ENCODE results near the gene MAPK11. TPM values are rescaled to one million over a fixed set of nuclear protein-coding genes. Genes with fewer than 3 reads are reported as not detected.

Gene MAPK11
- polyA plus RNA-seq (2013, experiment 1 of 2; ENCODE audit: insufficient read length): 10.1 TPM
- 6.7 TPM for polyA plus RNA-seq (2013, experiment 2 of 2; ENCODE audit: insufficient read length)

GRCh38 chr22:50269970-50270665 is at the start of gene MAPK11:
MAPK11 (minus strand) TSS chr22:50270380; CDS start chr22:50270292, 88 bp downstream.
- peak; percentile 41 for DNase-seq

GRCh38 chr22:50319503-50319951 is 49.3 kb upstream of the MAPK11 start:
- no peak for DNase-seq

- no peak for DNase-seq
Observed at GRCh38 chr22:50318698-50319411, 48.7 kb upstream of the MAPK11 start.

DNA sequence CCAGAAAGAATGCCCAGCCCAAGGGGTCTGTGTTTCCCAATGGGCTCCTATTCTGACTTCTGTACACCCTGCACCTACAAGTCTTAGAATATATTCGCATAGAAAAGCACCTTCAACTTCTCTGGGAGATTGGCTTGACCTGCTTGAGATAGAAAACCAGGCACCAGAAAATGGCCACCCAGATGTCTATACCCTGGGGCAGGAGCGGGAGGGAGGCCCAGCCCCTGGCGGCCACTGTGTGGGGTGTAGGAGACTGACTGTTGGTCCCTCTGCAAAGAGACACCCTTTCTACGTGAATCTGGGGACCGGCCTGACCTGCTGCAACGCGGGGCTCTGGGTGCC is 48.1 kb upstream of the MAPK11 start:
- DNase-seq: no peak

DNA sequence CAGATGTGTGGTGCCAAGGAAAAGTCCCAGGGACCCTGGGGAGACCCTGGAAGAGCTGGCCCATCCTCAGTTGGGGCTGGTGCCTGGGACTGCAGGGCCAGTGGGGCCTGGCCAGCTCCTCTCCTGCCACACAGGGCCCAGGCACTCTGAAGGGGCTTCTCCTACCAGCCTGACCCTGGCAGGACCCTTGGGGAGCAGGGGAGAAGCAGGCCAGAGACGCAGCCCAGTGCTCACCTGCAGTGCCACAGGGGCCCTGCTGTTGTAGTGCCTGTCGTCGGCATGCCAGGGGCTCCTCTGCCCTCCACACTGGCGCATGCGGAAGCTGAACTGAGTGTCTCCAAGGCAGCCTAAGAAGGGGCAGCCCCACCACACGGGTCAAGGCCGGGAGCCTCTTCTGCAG is 47.5 kb upstream of the MAPK11 start:
- DNase-seq: no peak

GRCh38 chr22:50317178-50317577 is 47.0 kb upstream of the MAPK11 start:
- no peak for DNase-seq

GRCh38 chr22:50316114-50317065 is 46.2 kb upstream of the MAPK11 start:
- no peak for DNase-seq

GRCh38 chr22:50315289-50316113 is 45.3 kb upstream of the MAPK11 start:
- DNase-seq: no peak

DNA sequence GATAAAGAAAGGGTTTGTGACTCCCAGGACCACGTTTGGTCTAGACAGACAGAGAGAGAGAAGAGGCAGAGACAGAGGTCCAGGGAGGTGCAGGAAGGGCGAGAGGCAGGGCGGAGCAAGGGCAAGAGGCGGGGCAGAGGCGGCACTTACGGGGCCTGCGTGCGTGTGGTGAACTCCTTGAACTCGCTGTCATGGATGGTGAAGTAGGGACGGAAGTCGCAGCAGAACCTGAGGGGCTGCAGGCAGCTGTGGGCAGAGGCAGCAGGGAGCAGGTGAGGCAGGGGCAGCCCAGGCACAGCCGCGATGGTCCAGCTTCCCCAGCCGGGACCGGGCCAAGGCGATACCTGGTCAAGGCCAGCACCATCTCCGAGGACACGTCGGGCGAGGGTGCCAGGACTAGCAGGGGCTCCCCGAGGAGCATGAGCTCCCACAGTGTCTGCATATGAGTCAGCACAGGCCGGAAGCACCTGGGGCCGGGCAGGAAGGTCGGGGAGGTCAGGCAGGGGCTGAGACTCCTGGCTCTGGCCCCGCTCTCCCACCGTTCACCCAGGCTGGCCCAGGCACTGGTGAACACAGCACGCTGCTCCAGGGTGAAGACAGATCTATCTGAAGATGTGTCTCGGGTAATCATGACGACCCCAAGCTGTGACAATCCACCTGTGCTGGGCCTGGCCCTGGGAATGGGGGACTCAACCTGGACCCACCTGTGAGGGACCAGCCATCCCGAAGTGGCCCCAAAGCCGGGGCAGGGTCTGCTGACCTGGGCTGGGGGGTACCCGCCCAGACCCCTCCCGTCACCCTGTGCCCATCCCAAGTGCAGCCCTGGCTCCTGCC is 44.5 kb upstream of the MAPK11 start:
- DNase-seq: no peak

GRCh38 chr22:50314081-50314454 is 43.9 kb upstream of the MAPK11 start:
- no peak for DNase-seq

GRCh38 chr22:50313600-50313999 is 43.4 kb upstream of the MAPK11 start:
- DNase-seq: no peak

DNA sequence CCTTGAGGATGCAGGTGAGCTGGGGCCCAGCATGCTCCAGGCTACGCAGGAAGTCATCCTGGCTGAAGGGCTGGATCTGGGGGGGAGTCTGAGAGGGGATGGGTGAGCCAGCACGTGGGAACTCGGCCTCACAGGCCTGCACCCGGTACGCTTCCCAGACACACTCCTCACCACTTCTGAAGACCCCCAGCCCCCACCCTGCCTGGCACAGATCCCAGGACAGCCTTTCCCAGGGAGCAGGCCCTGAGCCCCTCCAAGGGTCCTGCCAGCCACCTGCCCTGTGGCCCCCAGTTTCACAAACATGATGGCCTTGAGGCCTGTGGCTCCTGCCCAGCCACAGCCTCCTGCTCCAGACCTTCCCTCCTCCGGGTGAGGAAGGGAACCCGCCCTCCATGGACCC is 42.8 kb upstream of the MAPK11 start:
- no peak for DNase-seq

- no peak for DNase-seq
Observed at GRCh38 chr22:50312371-50312770, 42.2 kb upstream of the MAPK11 start.

DNA sequence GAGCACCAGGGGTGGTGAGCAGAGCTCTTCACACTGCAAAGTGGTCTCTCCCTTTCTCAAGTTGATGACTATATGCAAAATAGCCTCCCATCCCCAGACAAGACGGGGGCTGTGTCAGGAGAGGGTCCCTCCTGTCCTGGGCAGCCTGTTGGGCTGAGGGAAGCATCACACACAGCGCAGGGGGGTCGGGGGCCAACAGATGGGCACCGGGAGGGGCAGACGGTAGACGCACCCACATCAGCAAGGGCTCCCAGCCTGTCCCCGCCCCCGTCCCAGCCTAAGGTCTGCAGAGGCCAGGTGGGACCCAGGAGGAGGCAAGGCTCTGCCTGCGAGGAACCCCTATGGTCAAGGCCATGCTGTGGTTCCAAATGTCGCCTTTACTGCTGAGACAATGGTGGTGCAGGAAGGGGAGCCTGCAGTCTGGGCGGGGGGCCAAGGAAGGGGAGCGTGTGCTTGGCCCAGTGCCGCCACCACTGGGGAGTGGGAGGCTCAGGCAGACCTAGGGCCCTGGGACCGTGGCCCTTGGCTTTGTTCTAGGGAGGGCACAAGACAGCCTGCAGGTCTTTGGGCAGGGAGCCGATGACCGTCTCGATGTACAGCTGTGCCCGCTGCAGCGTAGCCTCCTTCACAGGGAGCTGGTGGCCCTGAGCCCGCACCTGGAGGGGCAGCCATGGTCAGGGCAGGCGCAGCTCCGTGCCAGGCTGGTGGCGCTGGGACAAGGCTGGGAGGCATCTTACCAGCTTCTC is 41.6 kb upstream of the MAPK11 start:
- DNase-seq: no peak

DNA sequence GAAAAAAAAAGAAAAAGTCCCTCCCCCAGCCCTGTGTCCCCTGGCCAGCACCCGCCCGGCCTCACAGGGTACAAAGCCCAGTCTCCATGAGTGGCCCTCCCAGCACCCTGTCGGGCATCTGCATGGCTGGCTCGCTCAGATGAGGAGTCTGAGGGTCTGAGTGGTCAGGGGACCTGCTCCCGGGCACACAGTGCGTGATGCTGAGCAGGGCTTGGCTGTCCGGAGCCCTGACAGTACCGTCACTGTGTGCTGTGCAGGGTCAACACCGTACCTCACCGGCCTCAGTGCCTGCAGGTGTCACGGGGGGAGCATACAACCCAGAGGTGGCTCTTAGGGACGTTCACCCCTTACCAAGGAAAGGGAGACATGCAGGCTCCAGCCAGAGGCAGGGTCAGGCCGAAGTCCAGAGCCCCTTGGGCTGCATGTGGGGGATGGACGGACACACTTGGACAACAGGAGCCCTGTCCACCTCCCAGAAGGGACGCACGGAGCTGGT is 40.8 kb upstream of the MAPK11 start:
- DNase-seq: no peak

DNA sequence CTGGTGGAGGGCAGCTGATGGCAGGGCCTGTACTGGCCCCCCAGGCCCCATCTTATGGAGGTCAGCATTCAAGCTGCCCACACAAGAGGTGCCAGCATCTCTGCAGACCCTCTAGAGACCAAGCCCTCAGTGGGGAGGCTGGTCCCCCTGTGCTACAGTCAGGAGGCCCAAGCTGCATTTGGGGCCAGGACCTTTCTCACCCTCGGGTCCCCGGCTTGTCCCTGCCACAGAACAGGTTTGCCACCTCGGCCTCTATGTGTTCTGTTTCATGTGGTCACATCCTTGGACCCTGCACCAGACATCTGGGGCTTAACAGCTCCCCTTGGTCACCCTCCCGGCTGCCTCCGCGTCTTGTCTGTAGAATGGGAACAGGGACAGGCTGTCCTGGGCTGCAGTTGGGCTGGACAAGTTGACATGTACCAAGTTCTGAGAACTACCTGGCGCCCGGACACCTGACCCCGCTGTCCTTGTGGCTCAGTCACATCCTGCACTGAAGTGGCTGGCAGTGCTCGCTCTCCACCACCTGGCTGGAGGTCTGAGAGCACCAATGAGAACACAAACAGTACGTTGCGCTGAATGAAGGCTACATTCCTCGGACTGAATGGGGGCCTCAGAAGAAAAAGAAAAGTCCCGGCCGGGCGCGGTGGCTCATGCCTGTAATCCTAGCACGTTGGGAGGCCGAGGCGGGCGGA is 40.0 kb upstream of the MAPK11 start:
- DNase-seq: no peak

GRCh38 chr22:50309601-50309991 is 39.4 kb upstream of the MAPK11 start:
- DNase-seq: no peak

GRCh38 chr22:50308986-50309600 is 38.9 kb upstream of the MAPK11 start:
- no peak for DNase-seq

- DNase-seq: peak; percentile 77
Observed at GRCh38 chr22:50308597-50308935, 38.4 kb upstream of the MAPK11 start.

Data from fibroblast of skin of back (primary cell).